SK-N-SH (cell line): ENCODE results near the gene NOC2L.

Experiments used
- CHD2 ChIP-seq: fragments of 150-350 bp; IDR thresholded peaks from 2 replicates; pipeline ENCODE4 v1.6.1; 2018; ENCODE audit warnings: low read length; ENCODE audit not compliant: partially characterized antibody
- GATA2 ChIP-seq: sonication (generic); formaldehyde crosslinking; IDR thresholded peaks from 2 replicates; pipeline ENCODE4 v1.5.0; 2020; ENCODE audit warnings: mild to moderate bottlenecking, missing genetic modification reagents
- MAX ChIP-seq: IDR thresholded peaks from 2 replicates; pipeline ENCODE4 v1.4.0; 2012; ENCODE audit warnings: low read depth
- MXI1 ChIP-seq: IDR thresholded peaks from 2 replicates; pipeline ENCODE4 v1.6.1; 2012; ENCODE audit warnings: mild to moderate bottlenecking, low read depth, low read length, improper control_type of control experiment
- PBX3 ChIP-seq: IDR thresholded peaks from 2 replicates; pipeline ENCODE4; 2012
- SMC3 ChIP-seq: IDR thresholded peaks from 2 replicates; pipeline ENCODE4 v1.6.1; 2012; ENCODE audit warnings: low read depth, low read length, improper control_type of control experiment
- TEAD4 ChIP-seq: IDR thresholded peaks from 2 replicates; pipeline ENCODE4 v1.4.0; 2012; ENCODE audit warnings: mild to moderate bottlenecking, borderline replicate concordance; ENCODE audit not compliant: insufficient read depth
- YY1 ChIP-seq: IDR thresholded peaks from 2 replicates; pipeline ENCODE4 v1.4.0; 2012; ENCODE audit warnings: low read depth, mild to moderate bottlenecking
- TF ChIP-seq, protein P1 (sequence below): fragments of 200-600 bp; sonication (generic); IDR thresholded peaks from 2 replicates; pipeline ENCODE4 v1.6.1; 2017; ENCODE audit warnings: antibody characterized with exemption, mild to moderate bottlenecking, moderate library complexity
- TF ChIP-seq, protein P2 (sequence below): IDR thresholded peaks from 2 replicates; pipeline ENCODE4 v1.4.0; 2012; ENCODE audit warnings: low read depth, borderline replicate concordance
- TF ChIP-seq, protein P3 (sequence below): IDR thresholded peaks from 2 replicates; pipeline ENCODE4 v1.6.1; 2012; ENCODE audit warnings: mild to moderate bottlenecking, low read depth, low read length, moderate library complexity

GRCh38 chr1:962381-963300 is 3.6 kb upstream of the NOC2L start:
- TF ChIP-seq, protein P1, sequence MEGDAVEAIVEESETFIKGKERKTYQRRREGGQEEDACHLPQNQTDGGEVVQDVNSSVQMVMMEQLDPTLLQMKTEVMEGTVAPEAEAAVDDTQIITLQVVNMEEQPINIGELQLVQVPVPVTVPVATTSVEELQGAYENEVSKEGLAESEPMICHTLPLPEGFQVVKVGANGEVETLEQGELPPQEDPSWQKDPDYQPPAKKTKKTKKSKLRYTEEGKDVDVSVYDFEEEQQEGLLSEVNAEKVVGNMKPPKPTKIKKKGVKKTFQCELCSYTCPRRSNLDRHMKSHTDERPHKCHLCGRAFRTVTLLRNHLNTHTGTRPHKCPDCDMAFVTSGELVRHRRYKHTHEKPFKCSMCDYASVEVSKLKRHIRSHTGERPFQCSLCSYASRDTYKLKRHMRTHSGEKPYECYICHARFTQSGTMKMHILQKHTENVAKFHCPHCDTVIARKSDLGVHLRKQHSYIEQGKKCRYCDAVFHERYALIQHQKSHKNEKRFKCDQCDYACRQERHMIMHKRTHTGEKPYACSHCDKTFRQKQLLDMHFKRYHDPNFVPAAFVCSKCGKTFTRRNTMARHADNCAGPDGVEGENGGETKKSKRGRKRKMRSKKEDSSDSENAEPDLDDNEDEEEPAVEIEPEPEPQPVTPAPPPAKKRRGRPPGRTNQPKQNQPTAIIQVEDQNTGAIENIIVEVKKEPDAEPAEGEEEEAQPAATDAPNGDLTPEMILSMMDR: no peak
- TF ChIP-seq TEAD4: no peak
- no peak for TF ChIP-seq MAX
- TF ChIP-seq, protein P2, sequence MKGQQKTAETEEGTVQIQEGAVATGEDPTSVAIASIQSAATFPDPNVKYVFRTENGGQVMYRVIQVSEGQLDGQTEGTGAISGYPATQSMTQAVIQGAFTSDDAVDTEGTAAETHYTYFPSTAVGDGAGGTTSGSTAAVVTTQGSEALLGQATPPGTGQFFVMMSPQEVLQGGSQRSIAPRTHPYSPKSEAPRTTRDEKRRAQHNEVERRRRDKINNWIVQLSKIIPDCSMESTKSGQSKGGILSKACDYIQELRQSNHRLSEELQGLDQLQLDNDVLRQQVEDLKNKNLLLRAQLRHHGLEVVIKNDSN: no peak
- no peak for TF ChIP-seq MXI1
- no peak for TF ChIP-seq PBX3
- no peak for TF ChIP-seq CHD2
- TF ChIP-seq, protein P3, sequence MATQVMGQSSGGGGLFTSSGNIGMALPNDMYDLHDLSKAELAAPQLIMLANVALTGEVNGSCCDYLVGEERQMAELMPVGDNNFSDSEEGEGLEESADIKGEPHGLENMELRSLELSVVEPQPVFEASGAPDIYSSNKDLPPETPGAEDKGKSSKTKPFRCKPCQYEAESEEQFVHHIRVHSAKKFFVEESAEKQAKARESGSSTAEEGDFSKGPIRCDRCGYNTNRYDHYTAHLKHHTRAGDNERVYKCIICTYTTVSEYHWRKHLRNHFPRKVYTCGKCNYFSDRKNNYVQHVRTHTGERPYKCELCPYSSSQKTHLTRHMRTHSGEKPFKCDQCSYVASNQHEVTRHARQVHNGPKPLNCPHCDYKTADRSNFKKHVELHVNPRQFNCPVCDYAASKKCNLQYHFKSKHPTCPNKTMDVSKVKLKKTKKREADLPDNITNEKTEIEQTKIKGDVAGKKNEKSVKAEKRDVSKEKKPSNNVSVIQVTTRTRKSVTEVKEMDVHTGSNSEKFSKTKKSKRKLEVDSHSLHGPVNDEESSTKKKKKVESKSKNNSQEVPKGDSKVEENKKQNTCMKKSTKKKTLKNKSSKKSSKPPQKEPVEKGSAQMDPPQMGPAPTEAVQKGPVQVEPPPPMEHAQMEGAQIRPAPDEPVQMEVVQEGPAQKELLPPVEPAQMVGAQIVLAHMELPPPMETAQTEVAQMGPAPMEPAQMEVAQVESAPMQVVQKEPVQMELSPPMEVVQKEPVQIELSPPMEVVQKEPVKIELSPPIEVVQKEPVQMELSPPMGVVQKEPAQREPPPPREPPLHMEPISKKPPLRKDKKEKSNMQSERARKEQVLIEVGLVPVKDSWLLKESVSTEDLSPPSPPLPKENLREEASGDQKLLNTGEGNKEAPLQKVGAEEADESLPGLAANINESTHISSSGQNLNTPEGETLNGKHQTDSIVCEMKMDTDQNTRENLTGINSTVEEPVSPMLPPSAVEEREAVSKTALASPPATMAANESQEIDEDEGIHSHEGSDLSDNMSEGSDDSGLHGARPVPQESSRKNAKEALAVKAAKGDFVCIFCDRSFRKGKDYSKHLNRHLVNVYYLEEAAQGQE: no peak
- no peak for TF ChIP-seq GATA2 (CRISPR knock-in tag)
- TF ChIP-seq YY1: no peak
- no peak for TF ChIP-seq SMC3
